HTR-8/SVneo (cell line): ENCODE data around the gene SERTM1.

ENCODE experiments used
- DNase-seq: peaks from one replicate; pipeline ENCODE4 v3.0.0; 2011; ENCODE audit warnings: low spot score, mixed read lengths; ENCODE audit not compliant: insufficient read length
- FAIRE-seq: peaks from 2 replicates; lab custom pipeline; 2011; peaks lifted over from hg19 to GRCh38; lab: Jason Lieb, UNC

SERTM1 gene

DNA sequence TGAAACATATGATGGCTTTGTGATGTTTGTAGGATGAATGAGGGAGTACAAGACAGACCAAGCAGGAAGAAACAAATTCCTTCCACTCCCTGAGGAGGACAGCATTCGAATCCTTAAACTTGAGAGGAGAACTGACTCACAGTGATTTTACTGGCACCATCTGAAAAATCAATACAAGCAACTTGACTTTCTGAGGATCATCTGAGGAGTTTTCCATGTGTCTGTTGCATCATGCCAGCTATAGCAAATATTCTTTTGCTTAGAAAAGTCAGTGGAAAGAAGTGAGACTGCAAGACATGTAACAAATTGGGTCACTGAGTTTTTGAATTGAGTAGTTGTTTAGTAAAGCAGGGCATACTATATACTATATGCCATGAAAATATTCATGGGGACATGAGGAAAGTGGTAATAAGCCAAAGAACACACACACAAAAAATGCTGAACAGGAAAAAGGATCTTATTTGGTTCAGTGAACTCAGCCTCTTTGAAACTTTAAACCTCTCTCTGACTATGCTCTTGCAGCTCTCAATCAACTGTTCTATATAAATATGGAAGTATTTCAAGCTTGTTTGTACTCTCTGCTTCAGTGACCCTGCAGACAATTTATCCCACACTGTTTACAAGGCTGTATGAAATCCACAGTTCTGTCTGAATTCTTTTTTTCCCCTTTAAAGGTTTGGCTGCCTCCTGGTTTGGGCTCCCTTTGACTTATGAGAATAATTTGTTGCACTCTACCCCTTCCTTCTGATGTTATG is 35.5 kb downstream of the SERTM1 start:
- FAIRE-seq: no peak
- DNase-seq: no peak

DNA sequence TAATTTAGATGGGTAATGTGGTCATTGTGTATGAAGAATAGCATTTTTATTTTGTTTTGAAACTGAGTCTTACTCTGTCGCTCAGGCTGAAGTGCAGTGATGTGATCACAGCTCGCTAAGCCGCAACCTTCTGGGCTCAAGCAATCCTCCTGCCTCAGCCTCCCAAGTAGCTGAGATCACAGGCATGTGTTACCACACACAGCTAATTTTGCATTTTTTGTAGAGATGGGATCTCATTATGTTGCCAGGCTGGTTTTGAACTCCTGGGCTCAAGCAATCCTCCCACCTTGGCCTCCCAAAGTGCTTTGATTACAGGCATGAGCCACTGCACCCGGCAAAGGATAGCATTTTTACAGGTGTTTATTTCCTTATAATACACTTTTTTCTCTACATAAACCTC is 36.6 kb downstream of the SERTM1 start:
- FAIRE-seq (no peak), DNase-seq (no peak)

DNA sequence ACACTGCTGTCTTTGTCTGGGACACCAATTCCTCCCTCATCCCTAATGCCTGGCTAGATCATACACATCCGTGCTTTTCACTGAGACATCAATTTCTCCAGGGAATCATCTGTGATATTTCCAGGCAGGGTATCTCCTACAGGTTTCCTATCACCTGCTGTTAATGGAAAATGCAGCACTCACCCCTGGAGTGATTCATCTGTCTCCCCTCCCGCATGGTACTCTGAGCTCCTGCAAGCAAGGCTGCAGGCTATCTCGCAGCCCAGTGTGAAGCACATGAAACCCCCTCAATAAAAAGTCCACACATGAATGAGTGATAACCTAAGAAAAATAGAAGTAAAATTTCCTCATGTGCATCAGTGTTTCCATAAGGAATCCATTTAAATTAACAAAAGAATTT is 38.5 kb downstream of the SERTM1 start:
- FAIRE-seq (no peak), DNase-seq (no peak)

DNA sequence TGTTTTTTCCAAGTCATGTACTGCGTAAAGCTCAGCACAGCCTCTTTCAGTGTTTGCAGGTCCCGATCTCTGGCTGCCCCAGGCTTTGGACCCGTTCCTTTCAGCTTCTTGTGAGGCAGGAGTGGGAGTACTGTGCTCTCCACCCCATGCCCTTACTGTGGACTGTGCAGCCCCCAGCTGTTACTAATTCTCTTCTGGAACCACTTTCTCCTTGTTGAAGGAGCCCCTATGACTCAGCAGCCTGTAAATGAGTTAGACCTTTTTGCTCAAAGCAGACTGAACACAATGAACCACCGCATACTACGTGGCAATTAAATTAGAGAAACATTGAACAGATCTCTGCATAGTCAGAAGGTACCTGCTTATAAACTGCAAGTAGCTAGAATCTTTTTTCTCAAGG is 39.0 kb downstream of the SERTM1 start:
- FAIRE-seq (no peak), DNase-seq (no peak)

DNA sequence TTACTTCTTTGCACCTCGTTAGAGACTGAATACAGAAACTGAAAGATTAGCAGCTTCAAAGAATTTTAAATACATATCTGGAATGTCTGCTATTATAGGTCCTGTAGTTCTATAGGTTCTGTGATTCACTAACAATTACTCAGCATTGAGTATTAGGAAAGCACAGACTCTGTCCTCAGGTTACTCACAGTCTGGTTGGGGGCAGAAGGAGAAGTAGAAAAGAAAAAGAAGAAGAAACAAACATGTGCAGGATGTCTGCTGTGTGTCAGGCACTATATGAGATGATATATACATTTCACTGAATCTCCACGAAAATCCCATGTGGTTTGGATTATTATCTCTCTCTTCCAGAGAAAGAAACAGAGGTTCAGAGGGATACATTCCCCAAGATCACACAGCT is 40.1 kb downstream of the SERTM1 start:
- DNase-seq (no peak), FAIRE-seq (no peak)

DNA sequence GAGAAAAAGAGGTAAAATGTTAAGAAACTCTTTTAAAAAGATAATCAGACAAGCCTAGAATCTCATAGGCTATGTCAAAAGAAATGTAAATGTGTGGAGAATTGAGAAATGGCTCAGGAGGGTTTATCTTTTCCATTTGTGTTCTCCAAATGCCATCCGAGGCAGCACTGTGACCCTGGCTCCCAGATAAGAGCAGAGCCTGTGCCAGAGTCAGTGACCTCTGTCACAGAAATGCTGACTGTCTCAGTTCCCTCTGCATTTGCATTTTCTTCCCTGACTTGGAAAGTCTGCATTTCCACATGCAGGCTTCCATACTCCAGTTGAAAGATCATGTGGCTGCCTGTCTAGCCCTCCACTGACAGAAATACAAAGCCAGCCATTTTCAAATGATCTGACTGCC is 42.0 kb downstream of the SERTM1 start:
- FAIRE-seq (no peak), DNase-seq (no peak)

DNA sequence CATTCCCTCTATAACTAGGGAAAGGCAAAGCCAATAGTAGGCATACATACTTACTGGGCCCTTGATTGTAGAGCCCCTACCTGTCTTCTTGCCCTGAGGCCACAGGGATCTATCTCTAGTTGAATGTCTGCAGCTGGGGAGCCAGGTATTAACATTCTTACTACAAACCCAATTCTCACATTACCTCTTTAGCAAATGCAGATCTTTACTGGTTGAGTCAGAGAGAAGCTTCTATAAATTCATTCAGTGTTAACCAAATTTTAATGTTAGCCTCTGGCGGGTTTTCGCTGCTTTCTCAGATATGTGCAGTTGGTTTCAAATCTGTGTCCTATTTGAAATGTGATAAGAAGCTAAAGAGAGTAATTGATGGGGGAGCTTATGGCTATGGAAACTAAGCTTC is 43.2 kb downstream of the SERTM1 start:
- DNase-seq: no peak
- no peak for FAIRE-seq

DNA sequence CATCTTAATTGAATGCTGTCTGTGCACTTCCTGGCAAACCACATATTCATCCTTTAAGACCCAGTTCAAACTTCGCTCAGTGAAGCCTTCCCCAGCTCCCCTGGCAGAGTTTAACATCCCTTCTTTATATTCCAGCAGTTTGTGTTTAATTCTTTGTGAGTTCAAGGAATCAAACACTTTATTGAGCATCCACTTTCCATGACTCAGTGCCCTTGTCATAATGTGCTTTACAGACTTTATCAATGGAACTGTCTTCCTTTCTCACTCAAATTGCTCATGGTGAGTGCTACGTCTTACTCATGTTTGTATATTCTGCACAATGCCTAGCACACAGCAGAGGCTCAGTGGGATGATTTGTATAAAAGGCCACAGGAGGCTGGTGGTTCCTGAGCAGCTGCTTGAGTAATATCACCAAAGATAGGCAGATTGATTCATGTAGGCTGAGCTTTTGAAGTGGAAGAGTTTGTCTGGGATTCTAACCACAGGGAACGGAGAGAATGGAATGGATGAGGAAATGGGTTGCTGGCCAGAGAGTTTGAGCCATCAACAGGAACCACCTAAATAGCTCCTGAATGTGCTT is 44.2 kb downstream of the SERTM1 start:
- no peak for FAIRE-seq

DNA sequence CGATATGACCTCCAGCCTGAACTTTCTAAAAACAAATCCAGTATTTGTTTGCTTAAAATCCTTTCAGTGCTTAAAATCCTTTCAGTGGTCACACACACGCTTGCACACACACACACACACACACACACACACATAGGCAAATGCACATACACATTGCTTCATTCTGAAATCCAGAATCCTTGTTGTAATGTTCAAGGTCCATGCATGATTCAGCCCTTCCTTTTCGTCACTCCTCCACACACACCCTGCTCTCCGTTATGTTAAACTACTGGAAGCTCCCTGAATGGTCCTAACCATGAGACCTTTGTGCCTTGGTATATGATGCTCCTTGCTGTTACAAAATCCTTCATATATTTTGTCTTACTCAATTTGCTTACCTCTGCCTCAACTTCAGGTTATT is 44.9 kb downstream of the SERTM1 start:
- no peak for DNase-seq
- no peak for FAIRE-seq

More for the DNA sequence above, 44.2 kb downstream of the SERTM1 start:
- DNase-seq: no peak

DNA sequence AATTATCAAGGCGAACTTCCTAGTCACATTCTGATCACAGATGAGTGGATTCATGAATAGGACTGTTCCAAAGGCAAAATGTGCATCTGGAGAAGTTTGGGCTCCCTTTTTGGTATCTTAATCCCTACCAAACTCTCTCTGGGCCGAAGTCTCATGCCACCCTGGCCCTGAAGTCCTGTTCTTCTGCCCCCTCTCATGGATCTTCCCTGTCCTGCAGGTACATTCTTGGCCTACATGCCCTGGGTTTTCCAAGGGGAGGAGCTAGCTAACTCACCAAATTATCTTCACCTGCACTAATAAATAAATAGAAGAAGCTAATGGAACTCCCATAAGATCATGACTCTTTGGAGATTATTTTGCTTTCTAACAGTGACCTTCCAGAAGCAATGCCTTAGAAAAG is 50.3 kb downstream of the SERTM1 start:
- FAIRE-seq (no peak), DNase-seq (no peak)

DNA sequence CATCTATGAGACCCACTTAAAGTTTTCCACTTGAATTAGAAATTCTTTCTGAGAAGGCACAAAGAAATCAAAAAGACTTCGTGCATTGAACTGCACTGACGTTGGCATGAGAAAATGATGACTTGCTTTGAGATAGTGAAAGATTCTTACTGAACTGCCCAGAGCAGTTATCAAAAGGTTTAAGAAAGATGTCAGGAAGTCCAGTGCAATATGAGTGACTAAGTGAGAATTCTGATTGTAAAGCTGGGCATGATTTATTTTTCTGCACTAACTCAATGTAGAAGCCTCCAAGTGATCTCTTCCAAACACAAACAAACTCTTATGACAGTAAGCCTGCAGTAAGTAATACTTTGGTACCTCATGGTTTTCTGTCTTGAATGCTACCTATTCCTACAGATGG is 52.1 kb downstream of the SERTM1 start:
- DNase-seq (no peak), FAIRE-seq (no peak)

DNA sequence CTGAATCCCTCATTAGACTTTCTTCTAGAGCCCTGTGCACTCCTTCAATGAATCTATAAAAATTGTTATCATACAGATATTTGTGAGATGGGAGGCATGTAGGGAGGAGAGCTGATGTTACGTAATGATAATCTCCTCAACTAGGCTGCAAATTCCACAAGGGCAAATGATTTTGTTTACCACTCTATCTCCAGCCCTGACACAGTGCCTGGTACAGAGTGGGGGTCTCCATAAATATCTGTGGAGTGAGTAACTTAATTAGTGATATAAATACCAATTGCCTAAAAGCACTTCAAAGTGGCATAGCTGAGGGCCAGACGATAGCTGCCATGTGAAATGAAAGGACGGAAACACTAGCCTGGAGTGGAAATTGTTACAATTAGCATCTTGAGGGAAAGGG is 54.2 kb downstream of the SERTM1 start:
- FAIRE-seq (no peak), DNase-seq (no peak)

DNA sequence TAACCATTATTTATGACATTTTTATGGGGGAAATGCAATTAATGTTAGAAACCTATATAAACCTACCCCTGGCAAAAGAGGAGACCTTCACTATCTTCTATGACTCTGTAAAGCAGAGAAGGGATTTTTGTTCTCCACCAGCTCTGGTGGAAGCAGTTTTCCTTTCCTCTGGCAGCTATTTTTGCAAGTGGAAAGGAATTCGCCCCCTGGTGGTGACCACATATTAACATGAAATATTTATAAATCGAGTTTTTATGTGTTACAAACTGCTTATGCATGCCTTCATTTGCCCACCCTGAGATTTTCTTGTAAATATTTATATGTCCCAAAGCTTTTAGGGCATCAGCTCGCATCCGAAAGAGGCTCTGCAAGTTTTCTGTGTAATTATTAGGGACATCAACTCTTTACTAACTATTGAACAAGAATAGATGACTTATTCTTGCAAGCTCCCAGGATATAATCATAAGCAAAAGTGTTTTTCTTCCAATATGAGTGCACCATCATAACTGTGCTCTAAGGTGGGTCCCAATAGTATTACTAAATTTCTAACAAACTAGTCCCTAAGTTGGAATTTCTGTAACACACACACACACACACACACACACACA is 62.4 kb downstream of the SERTM1 start:
- DNase-seq (peak; percentile 15), FAIRE-seq (no peak)

DNA sequence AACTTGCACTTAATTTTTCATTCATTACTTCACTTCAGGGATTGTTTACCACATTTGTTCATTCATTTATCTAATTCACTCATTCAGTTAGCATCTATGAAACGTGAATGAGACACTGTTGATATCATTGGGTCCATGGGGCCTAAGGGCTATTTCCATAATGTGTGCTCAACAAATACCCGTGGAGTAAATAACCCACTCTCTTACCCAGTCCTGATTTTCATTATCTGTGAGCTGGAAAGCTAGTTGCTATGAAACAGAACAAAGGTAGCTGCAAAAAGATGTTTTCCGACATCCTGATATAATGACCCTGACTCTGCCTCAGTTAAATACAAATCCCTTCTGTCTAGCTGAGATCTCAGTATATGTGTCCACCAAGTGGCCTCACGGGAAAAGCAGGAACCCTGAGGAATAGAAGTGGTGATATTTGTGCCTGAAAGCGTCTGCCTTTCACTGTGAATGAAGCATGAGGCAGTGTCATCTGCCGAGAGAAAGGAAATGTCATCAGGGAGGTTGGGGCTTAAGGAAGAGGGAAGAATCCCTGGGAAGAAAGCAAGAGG is 63.8 kb downstream of the SERTM1 start:
- DNase-seq: no peak
- FAIRE-seq: no peak

DNA sequence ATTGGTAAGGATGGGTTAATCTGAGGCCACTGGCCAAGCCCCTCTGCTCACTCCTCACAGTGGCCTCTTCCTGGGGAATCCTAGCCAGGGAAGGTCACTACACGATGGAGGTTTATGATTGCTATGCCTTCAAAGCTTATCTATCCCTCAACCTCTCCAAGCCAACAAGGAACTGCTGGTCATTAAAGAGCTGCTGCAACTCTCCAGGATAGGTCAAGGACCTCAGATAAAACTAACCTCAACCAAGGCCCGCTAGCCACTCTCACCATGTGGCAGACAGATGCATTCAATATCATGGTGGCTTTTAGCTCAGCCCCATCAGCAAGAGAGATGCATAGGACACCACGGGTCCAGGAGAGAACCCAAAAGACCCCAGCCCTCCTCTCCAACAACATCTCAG is 71.6 kb downstream of the SERTM1 start:
- FAIRE-seq (no peak), DNase-seq (no peak)

DNA sequence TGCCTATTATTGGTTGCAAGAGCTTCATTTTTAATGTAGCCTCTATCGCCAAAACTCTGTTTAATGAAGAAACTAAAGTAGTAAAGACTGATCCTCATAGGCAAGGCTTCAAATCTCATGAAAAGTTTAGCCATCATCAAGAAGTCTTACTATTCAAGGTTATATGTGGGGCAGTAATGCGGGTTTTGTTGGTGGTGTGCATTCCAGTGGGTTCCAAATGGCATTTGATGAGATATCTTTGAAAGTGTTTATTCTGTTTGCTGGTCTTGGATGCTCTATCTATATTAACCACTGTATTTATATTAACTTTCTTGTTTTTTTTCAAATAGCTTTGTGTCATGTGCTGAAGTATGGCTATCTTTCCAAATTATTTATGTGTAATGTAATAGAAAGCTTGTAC is 72.2 kb downstream of the SERTM1 start:
- no peak for FAIRE-seq

More for the DNA sequence above, 72.2 kb downstream of the SERTM1 start:
- no peak for DNase-seq
